SK-N-SH treated with all-trans-retinoic acid at 6 μM for 48 hours (cell line): ENCODE results near the gene KIRREL3.

Experiments
- ATAC-seq: fragments of 200-7000 bp; cut with Tn5 transposase; 3 replicates; pipeline ENCODE4 v1.9.1; 2020; ENCODE audit warnings: mild to moderate bottlenecking, moderate library complexity
- ARNTL ChIP-seq: fragments of 450-650 bp; formaldehyde crosslinking; IDR thresholded peaks from 2 replicates; pipeline ENCODE4 v1.5.0; 2020; ENCODE audit warnings: low read depth, mild to moderate bottlenecking, moderate library complexity, borderline replicate concordance
- BACH2 ChIP-seq: fragments of 250-450 bp; sonication (Bioruptor Pico); IDR thresholded peaks from 2 replicates; pipeline ENCODE4 v1.9.0; 2021; ENCODE audit warnings: mild to moderate bottlenecking, borderline replicate concordance
- CREB5 ChIP-seq: fragments of 250-450 bp; sonication (Bioruptor Pico); IDR thresholded peaks from 2 replicates; pipeline ENCODE4 v1.5.1; 2020; ENCODE audit warnings: low read depth, mild to moderate bottlenecking, moderate library complexity
- CSDC2 ChIP-seq: fragments of 250-450 bp; sonication (Bioruptor Pico); IDR thresholded peaks from 2 replicates; pipeline ENCODE4 v1.5.0; 2020; ENCODE audit warnings: mild to moderate bottlenecking, moderate library complexity
- CSRNP3 ChIP-seq: fragments of 250-450 bp; sonication (Bioruptor Pico); IDR thresholded peaks from 2 replicates; pipeline ENCODE4 v1.5.1; 2021; ENCODE audit warnings: mild to moderate bottlenecking, moderate library complexity
- GLIS3 ChIP-seq: fragments of 250-450 bp; sonication (Bioruptor Pico); IDR thresholded peaks from 2 replicates; pipeline ENCODE4 v1.5.0; 2020; ENCODE audit warnings: mild to moderate bottlenecking, moderate library complexity
- OSR1 ChIP-seq: fragments of 250-450 bp; sonication (Bioruptor Pico); IDR thresholded peaks from 2 replicates; pipeline ENCODE4 v1.8.0; 2022; ENCODE audit warnings: moderate library complexity, mild to moderate bottlenecking, inconsistent platforms
- PATZ1 ChIP-seq: fragments of 250-450 bp; sonication (Bioruptor Pico); IDR thresholded peaks from 2 replicates; pipeline ENCODE4 v1.8.0; 2020; ENCODE audit warnings: mild to moderate bottlenecking, moderate library complexity, borderline replicate concordance
- POU6F1 ChIP-seq: fragments of 250-450 bp; sonication (Bioruptor Pico); IDR thresholded peaks from 2 replicates; pipeline ENCODE4 v1.8.0; 2021; ENCODE audit warnings: low read depth, mild to moderate bottlenecking, moderate library complexity, borderline replicate concordance
- PPARA ChIP-seq: fragments of 250-450 bp; sonication (Bioruptor Pico); IDR thresholded peaks from 2 replicates; pipeline ENCODE4 v1.5.0; 2020; ENCODE audit warnings: mild to moderate bottlenecking, borderline replicate concordance
- SNAI2 ChIP-seq: fragments of 250-450 bp; sonication (Bioruptor Pico); IDR thresholded peaks from 2 replicates; pipeline ENCODE4 v1.5.0; 2020; ENCODE audit warnings: mild to moderate bottlenecking, moderate library complexity
- TCF4 ChIP-seq: fragments of 250-450 bp; sonication (Bioruptor Pico); IDR thresholded peaks from 2 replicates; pipeline ENCODE4 v1.8.0; 2021; ENCODE audit warnings: mild to moderate bottlenecking, moderate library complexity, borderline replicate concordance
- TOX ChIP-seq: fragments of 250-450 bp; sonication (Bioruptor Pico); IDR thresholded peaks from 2 replicates; pipeline ENCODE4 v1.8.0; 2021; ENCODE audit warnings: mild to moderate bottlenecking, moderate library complexity, borderline replicate concordance
- ZC3H10 ChIP-seq: fragments of 250-450 bp; sonication (Bioruptor Pico); IDR thresholded peaks from 2 replicates; pipeline ENCODE4 v1.5.1; 2021; ENCODE audit warnings: mild to moderate bottlenecking, moderate library complexity
- ZFP3 ChIP-seq: fragments of 250-450 bp; sonication (Bioruptor Pico); IDR thresholded peaks from 2 replicates; pipeline ENCODE4 v1.5.0; 2020; ENCODE audit warnings: mild to moderate bottlenecking, moderate library complexity
- ZFP30 ChIP-seq: fragments of 450-650 bp; formaldehyde crosslinking; IDR thresholded peaks from 2 replicates; pipeline ENCODE4 v1.5.0; 2022; ENCODE audit warnings: mild to moderate bottlenecking, moderate library complexity
- ZNF565 ChIP-seq: fragments of 450-650 bp; formaldehyde crosslinking; conservative IDR thresholded peaks from 2 replicates; pipeline ENCODE4 v1.5.0; 2020; ENCODE audit warnings: low read depth, mild to moderate bottlenecking, moderate library complexity
- ZNF70 ChIP-seq: fragments of 450-650 bp; formaldehyde crosslinking; IDR thresholded peaks from 2 replicates; pipeline ENCODE4 v1.5.0; 2020; ENCODE audit warnings: mild to moderate bottlenecking, moderate library complexity
- ZNF8 ChIP-seq: fragments of 450-650 bp; formaldehyde crosslinking; IDR thresholded peaks from 2 replicates; pipeline ENCODE4 v1.5.0; 2020; ENCODE audit warnings: mild to moderate bottlenecking, moderate library complexity

Gene KIRREL3

GRCh38 chr11:126949066-126949891, 51.3 kb downstream of the KIRREL3 start:
- TF ChIP-seq PPARA (CRISPR knock-in tag) (no peak), BACH2 (CRISPR knock-in tag) (no peak), POU6F1 (CRISPR knock-in tag) (no peak), PATZ1 (CRISPR knock-in tag) (no peak)
- no peak for ATAC-seq

- TF ChIP-seq ZNF8 (CRISPR knock-in tag) (no peak), ZNF565 (CRISPR knock-in tag) (no peak), ZC3H10 (no peak), CREB5 (CRISPR knock-in tag) (no peak), BACH2 (CRISPR knock-in tag) (no peak), TOX (CRISPR knock-in tag) (no peak), POU6F1 (CRISPR knock-in tag) (no peak), OSR1 (CRISPR knock-in tag) (no peak), ZFP30 (CRISPR knock-in tag) (no peak), TCF4 (no peak), CSRNP3 (no peak), ZNF70 (CRISPR knock-in tag) (no peak), PATZ1 (CRISPR knock-in tag) (no peak), ARNTL (CRISPR knock-in tag) (no peak), SNAI2 (no peak), ZFP3 (CRISPR knock-in tag) (no peak), CSDC2 (CRISPR knock-in tag) (no peak), GLIS3 (CRISPR knock-in tag) (no peak)
- no peak for ATAC-seq
Observed at GRCh38 chr11:126948563-126948962, 52.0 kb downstream of the KIRREL3 start.

- TF ChIP-seq SNAI2, result no peak
- no peak for TF ChIP-seq ZC3H10
- TF ChIP-seq ZNF8 (CRISPR knock-in tag), result no peak
- TF ChIP-seq, all 23 proteins: peak for 0
- no peak for ATAC-seq
Observed at GRCh38 chr11:126945319-126945718, 55.3 kb downstream of the KIRREL3 start.
